Liver (tissue), 9 donors: ENCODE data around the gene RPS6KA5. TPM values are rescaled to one million over a fixed set of nuclear protein-coding genes. Genes with fewer than 3 reads are reported as not detected.

Source experiments
- DNase-seq: peaks from one replicate; pipeline ENCODE4 v3.0.0-alpha.2; 2017; ENCODE audit warnings: low spot score
- H3K27ac ChIP-seq, 2 donors: one replicate each; pipeline ENCODE4 v1.7.0; 2013; ENCODE audit warnings: inconsistent platforms in 2 of 2, low read length in 2 of 2, control low read depth in 1 of 2, low read depth in 1 of 2, mild to moderate bottlenecking in 1 of 2
- H3K27me3 ChIP-seq, 4 donors: one replicate each; pipeline versions ENCODE4 v1.6.1 to v1.7.0; 2013; ENCODE audit warnings: low read length in 3 of 4, inconsistent platforms in 1 of 4, mild to moderate bottlenecking in 1 of 4, moderate library complexity in 1 of 4; ENCODE audit not compliant: control insufficient read depth in 4 of 4, insufficient read depth in 4 of 4
- H3K36me3 ChIP-seq, 4 donors: one replicate each; pipeline versions ENCODE4 v1.6.1 to v1.7.0; 2013; ENCODE audit warnings: low read length in 3 of 4, mild to moderate bottlenecking in 3 of 4, low read depth in 1 of 4, moderate library complexity in 1 of 4; ENCODE audit not compliant: control insufficient read depth in 4 of 4, insufficient read depth in 3 of 4
- H3K4me1 ChIP-seq, 4 donors: one replicate each; pipeline versions ENCODE4 v1.6.1 to v1.7.0; 2013; ENCODE audit warnings: low read length in 3 of 4, mild to moderate bottlenecking in 3 of 4, moderate library complexity in 1 of 4; ENCODE audit not compliant: control insufficient read depth in 4 of 4, insufficient read depth in 4 of 4
- H3K4me3 ChIP-seq, 3 donors: one replicate each; pipeline versions ENCODE4 v1.6.1 to v1.7.0; 2013; ENCODE audit warnings: low read length in 3 of 3, control low read depth in 1 of 3, low read depth in 1 of 3, mild to moderate bottlenecking in 1 of 3
- H3K9ac ChIP-seq, 2 donors: one replicate each; pipeline ENCODE4 v1.7.0; 2013; ENCODE audit warnings: low read length in 2 of 2, mild to moderate bottlenecking in 2 of 2, moderate library complexity in 2 of 2, control low read depth in 1 of 2, low read depth in 1 of 2
- H3K9me3 ChIP-seq, 4 donors: one replicate each; pipeline versions ENCODE4 v1.6.1 to v1.7.0; 2013; ENCODE audit warnings: low read length in 3 of 4; ENCODE audit not compliant: control insufficient read depth in 4 of 4
- EGR1 ChIP-seq, 2 donors: IDR thresholded peaks; 2 replicates each; pipeline ENCODE4 v1.6.1; 2016 to 2018; ENCODE audit warnings: antibody characterized with exemption in 2 of 2, low read depth in 2 of 2
- FOXA2 ChIP-seq: IDR thresholded peaks from 2 replicates; pipeline ENCODE4 v1.6.1; 2016; ENCODE audit warnings: antibody characterized with exemption
- GABPA ChIP-seq, 2 donors: IDR thresholded peaks in 1 of 2; conservative IDR thresholded peaks in 1 of 2; 2 replicates each; pipeline ENCODE4 v1.6.1; 2016; ENCODE audit warnings: antibody characterized with exemption in 2 of 2, mild to moderate bottlenecking in 1 of 2, moderate library complexity in 1 of 2
- HNF4A ChIP-seq, 2 donors: conservative IDR thresholded peaks; 2 replicates each; pipeline ENCODE4 v1.6.1; 2016; ENCODE audit warnings: antibody characterized with exemption in 2 of 2, mild to moderate bottlenecking in 2 of 2
- RAD21 ChIP-seq, 2 donors: IDR thresholded peaks; 2 replicates each; pipeline ENCODE4 v1.6.1; 2016; ENCODE audit warnings: antibody characterized with exemption in 2 of 2, mild to moderate bottlenecking in 2 of 2
- RXRA ChIP-seq, 2 donors: IDR thresholded peaks; 2 replicates each; pipeline ENCODE4 v1.6.1; 2017 to 2018; ENCODE audit warnings: antibody characterized with exemption in 2 of 2, mild to moderate bottlenecking in 1 of 2
- YY1 ChIP-seq: IDR thresholded peaks from 2 replicates; pipeline ENCODE4 v1.6.1; 2016; ENCODE audit warnings: antibody characterized with exemption, mild to moderate bottlenecking
- WGBS: extraction: QIAGEN DNeasy Blood & Tissue Kit; methylation state at CpG from one replicate; pipeline ENCODE4 v1.1.7; 2013; 5-methylcytosine and 5-hydroxymethylcytosine counted together
- polyA plus RNA-seq, 2 donors: library from polyadenylated mRNA; stranded (reverse) in 1 of 2; unstranded in 1 of 2; fragments of 200-250 nt in 1 of 2; fragments of >200 nt in 1 of 2; fragmentation: Nextera tagmentation in 1 of 2; extraction: Ambion mirVana in 1 of 2; gene quantifications; one replicate each; pipeline versions ENCODE4 v1.2.1 to v1.2.3, GENCODE V29; 2013 to 2015
- total RNA-seq, 2 donors: library from RNA; depleted of rRNA; stranded (reverse); fragments of >200 nt; gene quantifications; one replicate each; pipeline ENCODE4 v1.2.3, GENCODE V29; 2014
- TF ChIP-seq, protein P1 (sequence below): fragments of 150-350 bp; IDR thresholded peaks from 2 replicates; pipeline ENCODE4 v1.5.1; 2017; ENCODE audit warnings: improper control_type of control experiment, low read depth, low read length; ENCODE audit not compliant: missing input control
- TF ChIP-seq, protein P2 (sequence below): IDR thresholded peaks from 2 replicates; pipeline ENCODE4 v1.6.1; 2016; ENCODE audit warnings: antibody characterized with exemption, mild to moderate bottlenecking
- TF ChIP-seq, protein P3 (sequence below): IDR thresholded peaks from 2 replicates; pipeline ENCODE4 v1.6.1; 2016; ENCODE audit warnings: antibody characterized with exemption
- TF ChIP-seq, protein P4 (sequence below): IDR thresholded peaks from 2 replicates; pipeline ENCODE4 v1.6.1; 2016; ENCODE audit warnings: antibody characterized with exemption
- donor health status: healthy.
- donor health status: healthy.
- donor health status: healthy.
- donor health status: healthy.
- donor health status: healthy.

Gene RPS6KA5
- total and polyA plus RNA-seq, 4 donors = 0.52 to 2.3 (median 1.3) TPM

DNA sequence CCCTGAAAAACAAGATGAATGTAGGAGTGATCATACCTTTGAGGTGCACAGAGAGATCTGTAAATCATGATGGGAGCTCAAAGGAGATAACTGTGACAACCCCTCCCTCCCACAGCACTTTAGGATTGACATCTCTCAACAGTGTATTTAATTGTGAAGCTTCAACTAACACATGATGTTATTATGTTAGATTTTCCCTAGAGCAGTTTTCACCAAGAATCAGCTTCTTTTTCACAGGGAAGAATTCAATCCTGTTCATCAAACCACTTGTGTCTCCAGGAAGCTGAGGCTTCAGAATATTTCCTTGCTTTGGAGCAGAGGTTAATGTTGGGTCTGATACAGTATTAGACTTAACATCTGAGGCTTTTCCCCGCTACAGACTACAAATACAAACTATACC, 11.8 kb downstream of the RPS6KA5 start:
- H3K4me3 ChIP-seq = no peak overlapping the region
- WGBS = 94% methylated on average over 1 of the region's 1 CpG

DNA sequence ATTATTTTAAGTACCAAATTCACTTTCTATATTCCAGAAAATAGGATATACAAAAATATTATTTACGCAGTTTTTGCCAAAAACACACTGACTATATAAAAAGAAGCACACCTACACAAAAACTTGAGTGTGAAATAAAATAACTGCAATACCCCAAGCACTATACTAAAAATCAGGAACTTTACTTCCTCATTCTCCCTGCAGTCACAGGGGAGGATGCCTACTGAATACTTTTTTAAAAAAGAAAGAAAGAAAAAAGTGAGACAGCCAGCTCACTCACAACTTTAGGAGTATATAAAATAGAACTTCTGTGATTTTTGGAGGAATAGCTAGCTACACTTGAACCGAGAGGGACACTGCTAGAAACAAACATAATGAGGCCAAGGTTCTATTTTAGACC, 12.2 kb downstream of the RPS6KA5 start:
- no peak overlapping the region for H3K4me3 ChIP-seq
- TF ChIP-seq GABPA (IDR thresholded peaks at IDR 0.05 in 1 of 2, conservative IDR thresholded peaks at IDR 0.05 in 1 of 2) (no peak), RXRA (IDR thresholded peaks at IDR 0.05) (no peak), RAD21 (IDR thresholded peaks at IDR 0.05) (no peak), HNF4A (conservative IDR thresholded peaks at IDR 0.05) (no peak), YY1 (no peak), FOXA2 (no peak)
- TF ChIP-seq, protein P1, sequence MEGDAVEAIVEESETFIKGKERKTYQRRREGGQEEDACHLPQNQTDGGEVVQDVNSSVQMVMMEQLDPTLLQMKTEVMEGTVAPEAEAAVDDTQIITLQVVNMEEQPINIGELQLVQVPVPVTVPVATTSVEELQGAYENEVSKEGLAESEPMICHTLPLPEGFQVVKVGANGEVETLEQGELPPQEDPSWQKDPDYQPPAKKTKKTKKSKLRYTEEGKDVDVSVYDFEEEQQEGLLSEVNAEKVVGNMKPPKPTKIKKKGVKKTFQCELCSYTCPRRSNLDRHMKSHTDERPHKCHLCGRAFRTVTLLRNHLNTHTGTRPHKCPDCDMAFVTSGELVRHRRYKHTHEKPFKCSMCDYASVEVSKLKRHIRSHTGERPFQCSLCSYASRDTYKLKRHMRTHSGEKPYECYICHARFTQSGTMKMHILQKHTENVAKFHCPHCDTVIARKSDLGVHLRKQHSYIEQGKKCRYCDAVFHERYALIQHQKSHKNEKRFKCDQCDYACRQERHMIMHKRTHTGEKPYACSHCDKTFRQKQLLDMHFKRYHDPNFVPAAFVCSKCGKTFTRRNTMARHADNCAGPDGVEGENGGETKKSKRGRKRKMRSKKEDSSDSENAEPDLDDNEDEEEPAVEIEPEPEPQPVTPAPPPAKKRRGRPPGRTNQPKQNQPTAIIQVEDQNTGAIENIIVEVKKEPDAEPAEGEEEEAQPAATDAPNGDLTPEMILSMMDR = no peak
- TF ChIP-seq, protein P2, sequence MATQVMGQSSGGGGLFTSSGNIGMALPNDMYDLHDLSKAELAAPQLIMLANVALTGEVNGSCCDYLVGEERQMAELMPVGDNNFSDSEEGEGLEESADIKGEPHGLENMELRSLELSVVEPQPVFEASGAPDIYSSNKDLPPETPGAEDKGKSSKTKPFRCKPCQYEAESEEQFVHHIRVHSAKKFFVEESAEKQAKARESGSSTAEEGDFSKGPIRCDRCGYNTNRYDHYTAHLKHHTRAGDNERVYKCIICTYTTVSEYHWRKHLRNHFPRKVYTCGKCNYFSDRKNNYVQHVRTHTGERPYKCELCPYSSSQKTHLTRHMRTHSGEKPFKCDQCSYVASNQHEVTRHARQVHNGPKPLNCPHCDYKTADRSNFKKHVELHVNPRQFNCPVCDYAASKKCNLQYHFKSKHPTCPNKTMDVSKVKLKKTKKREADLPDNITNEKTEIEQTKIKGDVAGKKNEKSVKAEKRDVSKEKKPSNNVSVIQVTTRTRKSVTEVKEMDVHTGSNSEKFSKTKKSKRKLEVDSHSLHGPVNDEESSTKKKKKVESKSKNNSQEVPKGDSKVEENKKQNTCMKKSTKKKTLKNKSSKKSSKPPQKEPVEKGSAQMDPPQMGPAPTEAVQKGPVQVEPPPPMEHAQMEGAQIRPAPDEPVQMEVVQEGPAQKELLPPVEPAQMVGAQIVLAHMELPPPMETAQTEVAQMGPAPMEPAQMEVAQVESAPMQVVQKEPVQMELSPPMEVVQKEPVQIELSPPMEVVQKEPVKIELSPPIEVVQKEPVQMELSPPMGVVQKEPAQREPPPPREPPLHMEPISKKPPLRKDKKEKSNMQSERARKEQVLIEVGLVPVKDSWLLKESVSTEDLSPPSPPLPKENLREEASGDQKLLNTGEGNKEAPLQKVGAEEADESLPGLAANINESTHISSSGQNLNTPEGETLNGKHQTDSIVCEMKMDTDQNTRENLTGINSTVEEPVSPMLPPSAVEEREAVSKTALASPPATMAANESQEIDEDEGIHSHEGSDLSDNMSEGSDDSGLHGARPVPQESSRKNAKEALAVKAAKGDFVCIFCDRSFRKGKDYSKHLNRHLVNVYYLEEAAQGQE = no peak
- TF ChIP-seq, protein P3, sequence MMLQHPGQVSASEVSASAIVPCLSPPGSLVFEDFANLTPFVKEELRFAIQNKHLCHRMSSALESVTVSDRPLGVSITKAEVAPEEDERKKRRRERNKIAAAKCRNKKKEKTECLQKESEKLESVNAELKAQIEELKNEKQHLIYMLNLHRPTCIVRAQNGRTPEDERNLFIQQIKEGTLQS = no peak
- TF ChIP-seq, protein P4, sequence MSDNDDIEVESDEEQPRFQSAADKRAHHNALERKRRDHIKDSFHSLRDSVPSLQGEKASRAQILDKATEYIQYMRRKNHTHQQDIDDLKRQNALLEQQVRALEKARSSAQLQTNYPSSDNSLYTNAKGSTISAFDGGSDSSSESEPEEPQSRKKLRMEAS = no peak
- no peak overlapping the region for H3K9ac ChIP-seq
- no peak overlapping the region for H3K27ac ChIP-seq
- H3K36me3 ChIP-seq = no peaks in the 10 kb centered on the region
- WGBS = 88% methylated on average over 2 of the region's 2 CpGs
- no peaks in the 10 kb centered on the region for H3K27me3 ChIP-seq
- H3K4me1 ChIP-seq = no peaks in the 10 kb centered on the region
- H3K9me3 ChIP-seq = no peaks in the 10 kb centered on the region
- no peak for DNase-seq

More for the DNA sequence above, 11.8 kb downstream of the RPS6KA5 start:
- Histone ChIP-seq H3K4me1 (no peaks in the 10 kb centered on the region), H3K27ac (no peak overlapping the region), H3K9ac (no peak overlapping the region), H3K9me3 (no peaks in the 10 kb centered on the region), H3K36me3 (no peaks in the 10 kb centered on the region), H3K27me3 (no peaks in the 10 kb centered on the region)
- DNase-seq = no peak
- TF ChIP-seq GABPA (IDR thresholded peaks at IDR 0.05 in 1 of 2, conservative IDR thresholded peaks at IDR 0.05 in 1 of 2) (no peak), EGR1 (IDR thresholded peaks at IDR 0.05; ENCODE audit: low read depth in 2 of 2) (no peak), RAD21 (IDR thresholded peaks at IDR 0.05) (no peak)
- TF ChIP-seq, protein P3 = no peak
